H9 (cell line): ENCODE data around the gene PPP2R3C. TPM values are rescaled to one million over a fixed set of nuclear protein-coding genes. Genes with fewer than 3 reads are reported as not detected.

Experiments
- DNase-seq: peaks from one replicate; pipeline ENCODE4 v3.0.0-alpha.2; 2017
- H2AFZ ChIP-seq: one replicate; pipeline ENCODE4 v1.6.1; 2013; ENCODE audit warnings: mild to moderate bottlenecking, low read length, control low read depth, moderate library complexity
- H2AK5ac ChIP-seq: 2 replicates; pipeline ENCODE4 v1.6.1; 2013; ENCODE audit warnings: low read length, control low read depth, mixed read lengths; ENCODE audit not compliant: insufficient read length
- H2BK120ac ChIP-seq: one replicate; pipeline ENCODE4 v1.6.1; 2013; ENCODE audit warnings: low read depth, mild to moderate bottlenecking, low read length, control low read depth, inconsistent platforms; ENCODE audit not compliant: poor library complexity, severe bottlenecking
- H2BK12ac ChIP-seq: 2 replicates; pipeline ENCODE4 v1.6.1; 2013; ENCODE audit warnings: low read length, control low read depth, mixed read lengths, low read depth; ENCODE audit not compliant: insufficient read length
- H2BK15ac ChIP-seq: 2 replicates; pipeline ENCODE4 v1.6.1; 2013; ENCODE audit warnings: low read depth, low read length, control low read depth
- H2BK20ac ChIP-seq: one replicate; pipeline ENCODE4 v1.6.1; 2013; ENCODE audit warnings: low read depth, mild to moderate bottlenecking, low read length, control low read depth, inconsistent platforms; ENCODE audit not compliant: poor library complexity, severe bottlenecking
- H2BK5ac ChIP-seq: 2 replicates; pipeline ENCODE4 v1.6.1; 2013; ENCODE audit warnings: low read length, control low read depth, mixed read lengths; ENCODE audit not compliant: insufficient read length
- H3K14ac ChIP-seq: 2 replicates; pipeline ENCODE4 v1.6.1; 2013; ENCODE audit warnings: low read length, control low read depth; ENCODE audit not compliant: insufficient read depth
- H3K18ac ChIP-seq: 2 replicates; pipeline ENCODE4 v1.6.1; 2013; ENCODE audit warnings: low read depth, mild to moderate bottlenecking, mixed read lengths, low read length, control low read depth; ENCODE audit not compliant: insufficient read length
- H3K23ac ChIP-seq: 2 replicates; pipeline ENCODE4 v1.6.1; 2013; ENCODE audit warnings: low read length, control low read depth, mixed read lengths, low read depth; ENCODE audit not compliant: insufficient read length
- H3K23me2 ChIP-seq: 2 replicates; pipeline ENCODE4 v1.6.1; 2013; ENCODE audit warnings: low read depth, mild to moderate bottlenecking, mixed read lengths, low read length, control low read depth; ENCODE audit not compliant: insufficient read length, poor library complexity, severe bottlenecking
- H3K27ac ChIP-seq: 2 replicates; pipeline ENCODE4 v1.5.1; 2013; ENCODE audit warnings: low read length, control low read depth, mixed read lengths, low read depth; ENCODE audit not compliant: insufficient read length
- H3K27me3 ChIP-seq: 2 replicates; pipeline ENCODE4 v1.6.1; 2013; ENCODE audit warnings: low read length, control low read depth, inconsistent platforms; ENCODE audit not compliant: insufficient read depth
- H3K4ac ChIP-seq: 2 replicates; pipeline ENCODE4 v1.6.1; 2013; ENCODE audit warnings: low read depth, mild to moderate bottlenecking, control low read depth, inconsistent platforms, low read length, moderate library complexity
- H3K4me1 ChIP-seq: 2 replicates; pipeline ENCODE4 v1.6.1; 2013; ENCODE audit warnings: low read length, control low read depth, inconsistent platforms; ENCODE audit not compliant: insufficient read depth
- H3K4me2 ChIP-seq: 2 replicates; pipeline ENCODE4 v1.6.1; 2013; ENCODE audit warnings: low read length, control low read depth, mixed read lengths; ENCODE audit not compliant: insufficient read length, insufficient read depth
- H3K56ac ChIP-seq: 2 replicates; pipeline ENCODE4 v1.6.1; 2013; ENCODE audit warnings: low read depth, mild to moderate bottlenecking, mixed read lengths, low read length, control low read depth; ENCODE audit not compliant: insufficient read length
- H3K79me1 ChIP-seq: 2 replicates; pipeline ENCODE4 v1.6.1; 2013; ENCODE audit warnings: low read depth, mild to moderate bottlenecking, moderate library complexity, low read length, control low read depth, inconsistent platforms; ENCODE audit not compliant: insufficient read depth, poor library complexity, severe bottlenecking
- H3K79me2 ChIP-seq: 2 replicates; pipeline ENCODE4 v1.6.1; 2013; ENCODE audit warnings: low read length, control low read depth, inconsistent platforms; ENCODE audit not compliant: insufficient read depth
- H3K9ac ChIP-seq: 2 replicates; pipeline ENCODE4 v1.6.1; 2013; ENCODE audit warnings: low read length, control low read depth, mixed read lengths; ENCODE audit not compliant: insufficient read length; ENCODE audit errors: extremely low read depth
- H3K9me3 ChIP-seq: one replicate; pipeline ENCODE4 v1.6.1; 2013; ENCODE audit warnings: low read depth, low read length, inconsistent platforms; ENCODE audit not compliant: control insufficient read depth
- H3T11ph ChIP-seq: one replicate; pipeline ENCODE4 v1.6.1; 2013; ENCODE audit warnings: mild to moderate bottlenecking, low read length, control low read depth, inconsistent platforms
- H4K20me1 ChIP-seq: one replicate; pipeline ENCODE4 v1.6.1; 2013; ENCODE audit not compliant: control insufficient read depth, insufficient read length, insufficient read depth
- H4K5ac ChIP-seq: 2 replicates; pipeline ENCODE4 v1.6.1; 2013; ENCODE audit warnings: low read depth, mild to moderate bottlenecking, mixed read lengths, low read length, control low read depth; ENCODE audit not compliant: insufficient read length
- H4K8ac ChIP-seq: replicated peaks from 2 replicates; pipeline ENCODE4 v1.6.1; 2013; ENCODE audit warnings: low read length, control low read depth, mixed read lengths, low read depth; ENCODE audit not compliant: insufficient read length
- H4K91ac ChIP-seq: 2 replicates; pipeline ENCODE4 v1.6.1; 2013; ENCODE audit warnings: low read depth, mild to moderate bottlenecking, moderate library complexity, mixed read lengths, low read length, control low read depth; ENCODE audit not compliant: insufficient read length
- H3K27ac Mint-ChIP-seq, 3 experiments: 2 replicates in 2 of 3; 3 replicates in 1 of 3; pipeline ENCODE4 v1.8.0; 2020 to 2021; ENCODE audit warnings: mixed read lengths in 3 of 3, mild to moderate bottlenecking in 1 of 3, moderate library complexity in 1 of 3
- H3K27me3 Mint-ChIP-seq: 2 replicates; pipeline ENCODE4 v1.8.0; 2021; ENCODE audit warnings: low read depth, mild to moderate bottlenecking, moderate library complexity, mixed read lengths
- H3K36me3 Mint-ChIP-seq, 3 experiments: 2 replicates in 2 of 3; 3 replicates in 1 of 3; pipeline ENCODE4 v1.8.0; 2020 to 2021; ENCODE audit warnings: low read depth in 3 of 3, mixed read lengths in 3 of 3; ENCODE audit not compliant: insufficient read depth in 1 of 3
- H3K4me1 Mint-ChIP-seq, 2 experiments: 2 replicates each; pipeline ENCODE4 v1.8.0; 2020; ENCODE audit warnings: mixed read lengths in 2 of 2
- H3K4me3 Mint-ChIP-seq, 2 experiments: 2 replicates in 1 of 2; 3 replicates in 1 of 2; pipeline ENCODE4 v1.8.0; 2020 to 2021; ENCODE audit warnings: mild to moderate bottlenecking in 2 of 2, mixed read lengths in 2 of 2, moderate library complexity in 1 of 2
- H3K9me3 Mint-ChIP-seq, 2 experiments: 2 replicates in 1 of 2; 3 replicates in 1 of 2; pipeline ENCODE4 v1.8.0; 2020; ENCODE audit warnings: mild to moderate bottlenecking in 2 of 2, mixed read lengths in 2 of 2, moderate library complexity in 1 of 2
- WGBS: extraction: QIAGEN DNeasy Blood & Tissue Kit; methylation state at CpG from one replicate; pipeline ENCODE4 v1.1.7; 2013; ENCODE audit warnings: missing lambda C conversion rate, low lambda C conversion rate, mixed read lengths; ENCODE audit not compliant: insufficient read length; ENCODE audit errors: extremely low coverage; 5-methylcytosine and 5-hydroxymethylcytosine counted together
- total RNA-seq: library from RNA; stranded (reverse); gene quantifications from 2 replicates; pipeline ENCODE4 v1.2.1, GENCODE V29; 2021
- TF ChIP-seq, protein P1 (sequence below): fragments of 200-600 bp; sonication (generic); conservative IDR thresholded peaks from 3 replicates; pipeline ENCODE4 v1.8.0; 2021; ENCODE audit warnings: antibody characterized with exemption, mild to moderate bottlenecking

Gene PPP2R3C
- total RNA-seq, 1 experiment from 2014 or later, result 51.1 TPM

DNA sequence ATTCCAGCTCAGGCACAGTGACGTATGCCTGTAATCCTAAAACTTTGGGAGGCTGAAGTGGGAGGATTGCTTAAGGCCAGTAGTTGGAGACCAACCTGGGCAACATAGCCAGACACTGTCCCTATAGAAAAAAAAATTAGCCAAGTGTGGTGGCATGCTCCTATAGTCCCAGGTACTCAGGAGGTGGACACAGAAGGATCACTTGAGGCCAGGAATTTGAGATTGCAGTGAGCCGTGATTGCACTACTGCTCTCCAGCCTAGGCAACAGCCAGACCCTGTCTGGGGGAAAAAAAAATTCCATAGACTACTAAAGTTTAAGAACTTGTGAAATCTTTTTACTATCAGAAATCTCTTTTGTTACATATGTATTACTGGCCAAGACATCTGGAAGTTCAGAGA lies 69.2 kb downstream of the PPP2R3C start:
- H3K23ac ChIP-seq, result no peak overlapping the region
- H3K36me3 Mint-ChIP-seq, result peaks cover 7 to 28% (median 19%) of the 10 kb centered on the region in 3 experiments; a peak in 6 of 7 replicates
- H3K27ac Mint-ChIP-seq, result no peak overlapping the region
- no peak overlapping the region for H2AK5ac ChIP-seq
- no peaks in the 10 kb centered on the region for H3K9me3 Mint-ChIP-seq
- H3K4ac ChIP-seq, result no peak overlapping the region
- no peaks in the 10 kb centered on the region for H3K27me3 Mint-ChIP-seq
- H3K27ac ChIP-seq, result no peak overlapping the region
- no peak overlapping the region for H2BK5ac ChIP-seq
- H3K79me2 ChIP-seq, result no peaks in the 10 kb centered on the region
- H3K79me1 ChIP-seq, result no peaks in the 10 kb centered on the region
- no peak overlapping the region for H2BK12ac ChIP-seq
- H2AFZ ChIP-seq, result no peak overlapping the region
- H3K9ac ChIP-seq, result no peak overlapping the region
- no peak overlapping the region for H4K8ac ChIP-seq
- no peaks in the 10 kb centered on the region for H4K20me1 ChIP-seq
- no peak overlapping the region for H4K91ac ChIP-seq
- no peaks in the 10 kb centered on the region for H3K4me1 ChIP-seq
- no peaks in the 10 kb centered on the region for H3K23me2 ChIP-seq
- H2BK120ac ChIP-seq, result no peak overlapping the region
- no peak overlapping the region for H3T11ph ChIP-seq
- H4K5ac ChIP-seq, result no peak overlapping the region
- H3K4me3 Mint-ChIP-seq, result no peak overlapping the region
- no CpG with 5 or more reads among the region's 2 CpGs for WGBS
- no peaks in the 10 kb centered on the region for H3K9me3 ChIP-seq
- no peaks in the 10 kb centered on the region for H3K27me3 ChIP-seq
- H2BK20ac ChIP-seq, result no peak overlapping the region
- no peak overlapping the region for H3K18ac ChIP-seq
- no peak overlapping the region for H3K56ac ChIP-seq
- peaks cover 6% of the 10 kb centered on the region in 2 experiments for H3K4me1 Mint-ChIP-seq
- H3K14ac ChIP-seq, result no peak overlapping the region
- no peak overlapping the region for H3K4me2 ChIP-seq
- TF ChIP-seq, protein P1, sequence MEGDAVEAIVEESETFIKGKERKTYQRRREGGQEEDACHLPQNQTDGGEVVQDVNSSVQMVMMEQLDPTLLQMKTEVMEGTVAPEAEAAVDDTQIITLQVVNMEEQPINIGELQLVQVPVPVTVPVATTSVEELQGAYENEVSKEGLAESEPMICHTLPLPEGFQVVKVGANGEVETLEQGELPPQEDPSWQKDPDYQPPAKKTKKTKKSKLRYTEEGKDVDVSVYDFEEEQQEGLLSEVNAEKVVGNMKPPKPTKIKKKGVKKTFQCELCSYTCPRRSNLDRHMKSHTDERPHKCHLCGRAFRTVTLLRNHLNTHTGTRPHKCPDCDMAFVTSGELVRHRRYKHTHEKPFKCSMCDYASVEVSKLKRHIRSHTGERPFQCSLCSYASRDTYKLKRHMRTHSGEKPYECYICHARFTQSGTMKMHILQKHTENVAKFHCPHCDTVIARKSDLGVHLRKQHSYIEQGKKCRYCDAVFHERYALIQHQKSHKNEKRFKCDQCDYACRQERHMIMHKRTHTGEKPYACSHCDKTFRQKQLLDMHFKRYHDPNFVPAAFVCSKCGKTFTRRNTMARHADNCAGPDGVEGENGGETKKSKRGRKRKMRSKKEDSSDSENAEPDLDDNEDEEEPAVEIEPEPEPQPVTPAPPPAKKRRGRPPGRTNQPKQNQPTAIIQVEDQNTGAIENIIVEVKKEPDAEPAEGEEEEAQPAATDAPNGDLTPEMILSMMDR, result no peak
- no peak for DNase-seq
- no peak overlapping the region for H2BK15ac ChIP-seq
